ENCODE data around the gene PRR5L.

The PRR5L gene

GRCh38 chr11:36371181-36371580 is 75.1 kb downstream of the PRR5L start:
- H3K9me3 ChIP-seq (ENCODE audit: insufficient read depth, low read length): no peaks in the 10 kb centered on the region
- no peak overlapping the region for H3K4me2 ChIP-seq (ENCODE audit: low read depth, low read length, poor library complexity, severe bottlenecking)
- no peaks in the 10 kb centered on the region for H4K20me1 ChIP-seq (ENCODE audit: low read depth, low read length)
- no peak overlapping the region for H3K9ac ChIP-seq (ENCODE audit: low read length)
- TF ChIP-seq EZH2phosphoT487 (conservative IDR thresholded peaks at IDR 0.05; ENCODE audit: low read length) (no peak), CTCF (IDR thresholded peaks at IDR 0.05; ENCODE audit: insufficient read depth, low read length, poor library complexity, severe bottlenecking) (no peak)
- H3F3A ChIP-seq (ENCODE audit: insufficient read depth): no peaks in the 10 kb centered on the region
- no peaks in the 10 kb centered on the region for H3K9me2 ChIP-seq (replicated peaks; ENCODE audit: insufficient read depth, low read length)
- H3K36me3 ChIP-seq (ENCODE audit: low read length): no peaks in the 10 kb centered on the region
- no peak overlapping the region for H2AFZ ChIP-seq (ENCODE audit: low read depth, low read length, severe bottlenecking)
- H3K27me3 ChIP-seq (ENCODE audit: low read length): no peaks in the 10 kb centered on the region
- no peaks in the 10 kb centered on the region for H3K79me2 ChIP-seq (ENCODE audit: insufficient read depth, low read length)
- no peak overlapping the region for H3K4me3 ChIP-seq (ENCODE audit: insufficient read depth, low read length, poor library complexity, severe bottlenecking)
- H3K27ac ChIP-seq (ENCODE audit: low read depth, low read length): no peak overlapping the region

GRCh38 chr11:36371590-36371989 is 75.5 kb downstream of the PRR5L start:
- Histone ChIP-seq H3K9me3 (ENCODE audit: insufficient read depth, low read length) (no peaks in the 10 kb centered on the region), H2AFZ (ENCODE audit: low read depth, low read length, severe bottlenecking) (no peak overlapping the region), H3K9ac (ENCODE audit: low read length) (no peak overlapping the region), H3K27me3 (ENCODE audit: low read length) (no peaks in the 10 kb centered on the region), H3F3A (ENCODE audit: insufficient read depth) (no peaks in the 10 kb centered on the region), H3K79me2 (ENCODE audit: insufficient read depth, low read length) (no peaks in the 10 kb centered on the region), H3K27ac (ENCODE audit: low read depth, low read length) (no peak overlapping the region), H3K9me2 (replicated peaks; ENCODE audit: insufficient read depth, low read length) (no peaks in the 10 kb centered on the region), H3K36me3 (ENCODE audit: low read length) (no peaks in the 10 kb centered on the region), H4K20me1 (ENCODE audit: low read depth, low read length) (no peaks in the 10 kb centered on the region), H3K4me3 (ENCODE audit: insufficient read depth, low read length, poor library complexity, severe bottlenecking) (no peak overlapping the region), H3K4me2 (ENCODE audit: low read depth, low read length, poor library complexity, severe bottlenecking) (no peak overlapping the region)
- TF ChIP-seq CTCF (IDR thresholded peaks at IDR 0.05; ENCODE audit: insufficient read depth, low read length, poor library complexity, severe bottlenecking) (no peak), EZH2phosphoT487 (conservative IDR thresholded peaks at IDR 0.05; ENCODE audit: low read length) (no peak)

GRCh38 chr11:36372101-36372771 is 76.1 kb downstream of the PRR5L start:
- no peak for TF ChIP-seq EZH2phosphoT487 (conservative IDR thresholded peaks at IDR 0.05; ENCODE audit: low read length)
- TF ChIP-seq CTCF (IDR thresholded peaks at IDR 0.05; ENCODE audit: insufficient read depth, low read length, poor library complexity, severe bottlenecking): no peak
- no peaks in the 10 kb centered on the region for H4K20me1 ChIP-seq (ENCODE audit: low read depth, low read length)
- H3K9ac ChIP-seq (ENCODE audit: low read length): no peak overlapping the region
- no peaks in the 10 kb centered on the region for H3K9me3 ChIP-seq (ENCODE audit: insufficient read depth, low read length)
- no peak overlapping the region for H3K4me3 ChIP-seq (ENCODE audit: insufficient read depth, low read length, poor library complexity, severe bottlenecking)
- no peak overlapping the region for H2AFZ ChIP-seq (ENCODE audit: low read depth, low read length, severe bottlenecking)
- no peaks in the 10 kb centered on the region for H3K27me3 ChIP-seq (ENCODE audit: low read length)
- no peak overlapping the region for H3K27ac ChIP-seq (ENCODE audit: low read depth, low read length)
- no peaks in the 10 kb centered on the region for H3K36me3 ChIP-seq (ENCODE audit: low read length)
- H3K4me2 ChIP-seq (ENCODE audit: low read depth, low read length, poor library complexity, severe bottlenecking): no peak overlapping the region
- no peaks in the 10 kb centered on the region for H3K79me2 ChIP-seq (ENCODE audit: insufficient read depth, low read length)
- H3K9me2 ChIP-seq (replicated peaks; ENCODE audit: insufficient read depth, low read length): no peaks in the 10 kb centered on the region
- H3F3A ChIP-seq (ENCODE audit: insufficient read depth): no peaks in the 10 kb centered on the region

Data from SU-DHL-6 (cell line).